EL (cell line): ENCODE measurements around the gene GSTT2.

ENCODE experiments used
- DNase-seq: peaks from one replicate; pipeline ENCODE4 v3.0.0-alpha.2; 2016

The GSTT2 gene

DNA sequence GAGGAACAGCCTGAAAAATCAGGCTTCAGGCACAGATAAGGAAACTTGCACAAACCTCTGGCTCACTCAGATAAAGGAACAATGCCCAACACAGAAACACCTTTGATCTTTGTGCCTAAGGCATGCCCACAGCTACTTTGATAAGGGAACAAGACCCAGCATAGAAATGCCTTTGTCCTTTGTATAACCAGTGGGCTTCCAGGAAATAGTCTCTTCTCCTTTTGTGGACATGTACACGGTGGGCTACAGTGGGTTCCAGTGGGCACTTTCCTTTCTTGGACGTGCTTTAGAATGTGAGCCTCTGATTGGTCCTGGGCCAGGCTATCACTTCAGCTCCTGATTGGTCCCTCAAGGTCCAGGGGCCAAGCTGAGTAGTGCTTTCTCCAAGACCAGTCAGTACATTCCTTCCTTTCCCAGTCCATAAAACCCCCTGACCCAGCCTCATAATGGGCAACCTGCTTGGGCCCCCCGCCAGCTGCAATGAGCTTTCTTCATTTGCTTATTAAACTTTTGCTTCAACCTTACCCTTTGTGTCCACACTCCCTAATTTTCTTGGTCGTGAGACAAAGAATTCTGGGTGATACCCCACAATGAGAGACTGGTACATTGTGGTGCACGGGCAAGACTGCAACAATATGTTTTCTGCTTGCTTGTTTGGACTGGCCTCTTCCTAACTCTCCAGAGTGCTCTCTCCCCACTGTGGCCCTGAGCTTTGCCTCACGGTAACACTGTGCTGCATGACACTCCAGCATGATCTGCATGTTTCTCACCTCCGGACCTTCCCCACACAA, 29.5 kb downstream of the GSTT2 start:
- no peak for DNase-seq

DNA sequence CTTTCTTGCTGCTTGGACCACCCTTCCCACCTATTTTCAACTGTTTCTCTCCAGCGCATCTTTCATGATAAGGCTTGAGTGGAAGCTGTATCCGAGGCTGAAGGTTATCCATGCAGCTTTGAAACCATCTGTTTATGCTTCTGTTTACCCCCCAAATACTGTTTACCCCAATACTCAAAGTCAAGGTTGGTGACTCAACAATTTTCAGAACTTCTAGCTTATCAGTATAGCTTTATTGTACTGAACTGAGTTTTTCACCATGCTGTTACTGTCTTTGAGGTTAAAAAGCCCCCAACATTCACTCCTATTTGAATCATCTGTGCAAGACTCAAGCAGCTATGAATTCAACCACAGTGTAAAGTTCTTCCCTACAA, 30.1 kb downstream of the GSTT2 start:
- DNase-seq: no peak

DNA sequence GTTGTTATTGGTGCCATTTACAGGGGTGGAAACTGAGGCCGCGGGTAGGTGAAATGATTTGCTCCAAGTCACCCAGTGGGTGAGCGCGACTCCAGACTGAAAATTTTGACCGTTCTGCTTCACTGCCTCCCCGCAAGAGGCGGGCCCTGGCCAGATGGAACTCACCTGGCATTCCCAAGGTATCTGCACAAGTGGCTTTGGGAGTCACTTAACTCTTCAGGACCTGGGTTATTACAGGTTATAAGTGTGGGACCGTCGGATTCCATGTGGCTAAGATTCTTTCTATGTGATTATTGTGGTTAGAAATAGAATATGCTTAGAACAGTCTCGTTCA, 31.8 kb downstream of the GSTT2 start:
- no peak for DNase-seq

DNA sequence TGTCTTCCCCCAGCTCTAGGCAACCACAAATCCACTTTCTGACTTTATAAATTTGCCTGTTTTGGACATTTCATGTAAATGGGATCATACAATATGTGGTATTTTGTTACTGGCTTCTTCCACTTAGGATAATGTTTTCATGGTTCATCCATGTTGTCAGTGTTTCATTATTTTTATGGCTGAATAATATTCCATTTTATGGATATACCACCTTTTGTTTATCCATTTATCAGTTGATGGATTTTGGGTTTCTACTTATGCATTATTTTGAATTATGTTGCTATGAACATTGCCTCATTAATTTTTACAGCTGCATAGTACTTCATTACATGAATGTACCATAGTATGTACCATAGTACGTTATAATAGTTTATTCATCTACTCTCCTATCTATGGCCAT, 36.2 kb downstream of the GSTT2 start:
- DNase-seq: no peak

DNA sequence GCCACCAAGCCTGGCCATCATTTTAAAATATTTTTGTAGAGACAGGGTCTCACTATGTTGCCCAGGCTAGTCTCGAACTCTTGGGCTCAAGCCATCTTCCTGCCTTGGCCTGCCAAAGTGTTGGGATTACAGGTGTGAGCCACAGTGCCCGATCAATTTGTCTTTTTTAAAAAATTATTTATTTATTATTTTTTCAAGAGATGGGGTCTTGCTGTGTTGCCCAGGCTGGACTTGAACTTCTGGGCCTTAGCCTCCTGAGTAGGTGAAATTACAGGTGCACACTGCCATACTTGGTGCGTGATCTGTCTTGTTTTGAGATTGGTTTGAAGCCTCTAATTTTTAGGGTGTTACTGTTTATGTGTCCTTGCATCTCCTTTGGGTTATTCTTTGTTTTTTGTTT, 41.4 kb downstream of the GSTT2 start:
- no peak for DNase-seq

DNA sequence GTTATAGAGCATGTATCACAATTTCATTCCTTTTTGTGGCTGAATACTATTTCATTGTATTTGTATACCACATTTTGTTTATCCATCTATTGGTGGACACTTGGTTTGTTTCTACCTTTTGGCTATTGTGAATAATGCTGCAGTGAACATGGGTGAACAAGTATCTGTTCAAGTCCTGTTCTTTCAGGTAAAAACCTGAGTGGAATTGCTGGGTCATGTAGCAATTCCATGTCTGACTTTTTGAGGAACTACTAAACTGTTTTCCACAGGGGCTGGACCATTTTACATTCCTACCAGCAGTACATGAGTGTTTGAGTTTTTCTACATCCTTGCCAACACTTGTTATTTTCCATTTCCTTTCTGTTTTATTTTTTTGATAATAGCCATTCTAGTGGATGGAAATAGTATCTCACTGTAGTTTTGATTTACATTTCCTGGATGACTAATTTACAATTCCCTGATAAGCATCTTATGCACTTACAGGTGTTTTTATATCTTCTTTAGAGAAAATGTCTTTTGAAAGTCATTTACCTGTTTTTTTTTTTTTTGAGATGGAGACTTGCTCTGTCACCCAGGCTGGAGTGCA, 43.4 kb downstream of the GSTT2 start:
- no peak for DNase-seq

GRCh38 chr22:24024354-24024753, 44.4 kb downstream of the GSTT2 start:
- no peak for DNase-seq

- DNase-seq: no peak
These were observed 45.5 kb downstream of the GSTT2 start for GRCh38 chr22:24025475-24025874.

DNA sequence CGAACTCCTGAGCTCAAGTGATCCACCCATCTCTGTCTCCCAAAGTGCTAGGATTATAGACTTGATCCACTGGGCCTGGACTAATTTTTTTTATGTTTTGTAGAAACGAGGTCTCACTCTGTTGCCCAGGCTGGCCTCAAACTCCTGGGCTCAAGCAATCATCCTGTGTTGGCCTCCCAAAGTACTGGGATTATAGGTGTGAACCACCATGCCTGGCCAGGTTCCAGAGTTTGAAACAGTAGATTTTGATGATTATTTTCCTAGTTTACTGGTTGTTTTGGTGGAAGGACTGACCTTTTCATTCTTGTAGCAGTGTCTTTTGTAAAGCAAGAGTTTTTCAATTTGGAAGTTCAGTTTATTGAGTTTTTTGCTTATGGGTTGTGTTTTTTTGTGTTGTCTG, 46.1 kb downstream of the GSTT2 start:
- no peak for DNase-seq

GRCh38 chr22:24026733-24027132, 46.8 kb downstream of the GSTT2 start:
- no peak for DNase-seq

DNA sequence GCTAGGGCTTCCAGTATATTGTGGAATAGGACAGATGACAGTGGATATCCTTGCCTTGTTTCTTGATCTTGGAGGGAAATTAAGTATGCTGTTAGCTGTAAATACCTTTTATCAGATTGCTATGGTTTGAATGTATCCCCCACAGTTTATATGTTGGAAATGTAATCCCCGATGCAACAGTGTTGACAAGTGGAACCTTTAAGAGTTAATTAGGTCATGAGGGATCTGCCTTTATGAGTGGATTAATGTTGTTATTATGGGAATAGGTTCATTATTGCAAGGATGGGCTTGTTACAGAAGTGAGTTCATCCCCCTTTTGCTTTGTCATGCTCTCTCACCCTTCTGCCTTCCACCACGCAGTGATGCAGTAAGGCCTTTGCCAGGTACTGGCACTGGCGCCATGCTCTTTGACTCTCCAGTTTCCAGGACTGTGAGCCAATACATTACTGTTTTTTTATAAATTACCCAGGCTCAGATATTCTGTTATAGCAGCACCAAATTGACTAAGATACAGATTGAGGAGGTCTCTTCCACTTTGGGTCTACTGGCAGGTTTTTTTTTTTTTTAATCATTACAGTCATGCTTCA, 47.5 kb downstream of the GSTT2 start:
- DNase-seq: no peak

GRCh38 chr22:24027991-24028390, 48.1 kb downstream of the GSTT2 start:
- no peak for DNase-seq

- DNase-seq: no peak
These were observed 48.6 kb downstream of the GSTT2 start for GRCh38 chr22:24028533-24028932.

- no peak for DNase-seq
These were observed 49.4 kb downstream of the GSTT2 start for GRCh38 chr22:24029304-24029703.

DNA sequence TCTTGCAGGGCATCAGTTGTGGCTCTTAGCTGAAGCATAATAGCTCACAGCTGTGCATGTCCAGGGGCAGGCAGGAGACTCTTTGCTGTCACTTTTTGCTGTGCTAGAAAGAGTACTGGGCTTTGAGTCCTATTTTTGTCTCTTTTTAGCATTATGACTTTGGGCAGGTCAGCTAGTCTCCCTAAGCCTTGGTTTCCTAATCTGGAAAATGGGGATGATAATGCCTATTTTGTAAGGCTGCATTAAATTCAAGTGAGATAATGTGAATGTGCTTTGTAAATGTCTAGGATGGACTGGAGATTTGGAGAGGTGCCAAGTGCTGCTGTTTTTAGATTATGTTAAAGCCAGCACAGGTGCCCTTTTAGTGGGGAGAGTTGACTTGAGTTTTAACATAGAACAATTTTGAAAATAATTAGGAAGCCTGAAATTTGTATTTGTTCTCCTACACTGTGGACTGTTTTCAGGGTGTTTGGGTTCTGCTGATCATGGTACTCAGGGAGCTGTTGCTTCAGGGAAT, 50.3 kb downstream of the GSTT2 start:
- no peak for DNase-seq
